Stimulated activated CD4-positive, alpha-beta T cell treated with anti-CD3 and anti-CD28 coated beads, Interleukin-2, amount 100 ng/mL, for 4 hours (primary cell): ENCODE measurements around the gene TTC23.

Experiments
- DNase-seq: peaks from one replicate; pipeline ENCODE4 v3.0.0-alpha.2; 2020; ENCODE audit warnings: low read depth

The TTC23 gene

DNA sequence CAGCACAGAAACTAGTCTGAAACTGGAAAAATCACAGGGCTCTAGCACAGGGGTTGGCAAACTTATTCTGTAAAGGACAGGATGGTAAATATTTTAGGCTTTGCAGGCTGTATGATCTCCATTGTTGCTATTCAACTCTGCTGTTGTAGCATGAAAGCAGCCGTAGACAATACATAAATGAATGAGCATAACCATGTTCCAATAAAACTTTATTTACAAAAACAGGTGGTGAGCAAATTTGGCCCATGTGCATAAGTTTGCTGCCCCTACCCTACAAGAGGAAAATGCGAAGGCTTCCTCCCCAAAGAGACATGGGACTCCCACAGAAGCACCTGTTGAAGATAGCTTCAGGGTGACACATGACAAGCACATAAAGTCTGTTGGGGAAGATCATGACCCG is 85.3 kb downstream of the TTC23 start:
- DNase-seq: no peak

DNA sequence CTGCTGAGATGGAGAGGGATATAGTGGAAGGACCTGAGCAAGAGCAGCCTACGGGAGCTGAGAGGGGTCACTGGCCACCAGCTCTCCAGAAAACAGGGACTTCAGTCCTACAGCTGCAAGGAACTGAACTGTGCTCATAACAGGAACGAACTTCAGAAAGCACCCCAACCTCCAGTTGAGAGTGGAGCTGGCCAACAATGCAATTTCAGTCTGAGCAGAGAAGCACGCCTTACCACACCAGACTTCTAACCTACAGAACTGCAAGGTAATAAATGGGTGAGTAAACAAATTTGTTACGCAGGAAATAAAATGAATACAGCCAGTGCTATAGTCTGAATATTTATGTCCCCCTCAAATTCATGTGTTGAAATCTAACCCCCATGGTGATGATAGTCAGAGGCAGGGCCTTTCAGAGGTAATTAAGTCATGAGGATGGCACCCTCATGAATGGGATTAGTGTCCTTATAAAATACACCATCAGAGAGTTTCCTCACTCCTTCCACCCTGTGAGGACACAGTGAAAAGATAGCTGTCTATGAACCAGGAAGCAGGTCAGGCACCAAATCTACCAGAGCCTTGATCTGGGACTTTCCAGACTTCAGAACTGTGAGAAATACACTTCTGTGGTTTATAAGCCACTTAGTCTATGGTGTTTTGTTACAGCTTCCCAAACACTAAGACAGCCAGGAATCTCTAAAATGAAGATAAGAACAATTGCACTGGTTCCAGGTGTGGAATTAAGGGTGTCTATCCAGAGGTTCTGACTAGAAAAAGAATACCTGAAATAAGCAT is 85.9 kb downstream of the TTC23 start:
- no peak for DNase-seq

DNA sequence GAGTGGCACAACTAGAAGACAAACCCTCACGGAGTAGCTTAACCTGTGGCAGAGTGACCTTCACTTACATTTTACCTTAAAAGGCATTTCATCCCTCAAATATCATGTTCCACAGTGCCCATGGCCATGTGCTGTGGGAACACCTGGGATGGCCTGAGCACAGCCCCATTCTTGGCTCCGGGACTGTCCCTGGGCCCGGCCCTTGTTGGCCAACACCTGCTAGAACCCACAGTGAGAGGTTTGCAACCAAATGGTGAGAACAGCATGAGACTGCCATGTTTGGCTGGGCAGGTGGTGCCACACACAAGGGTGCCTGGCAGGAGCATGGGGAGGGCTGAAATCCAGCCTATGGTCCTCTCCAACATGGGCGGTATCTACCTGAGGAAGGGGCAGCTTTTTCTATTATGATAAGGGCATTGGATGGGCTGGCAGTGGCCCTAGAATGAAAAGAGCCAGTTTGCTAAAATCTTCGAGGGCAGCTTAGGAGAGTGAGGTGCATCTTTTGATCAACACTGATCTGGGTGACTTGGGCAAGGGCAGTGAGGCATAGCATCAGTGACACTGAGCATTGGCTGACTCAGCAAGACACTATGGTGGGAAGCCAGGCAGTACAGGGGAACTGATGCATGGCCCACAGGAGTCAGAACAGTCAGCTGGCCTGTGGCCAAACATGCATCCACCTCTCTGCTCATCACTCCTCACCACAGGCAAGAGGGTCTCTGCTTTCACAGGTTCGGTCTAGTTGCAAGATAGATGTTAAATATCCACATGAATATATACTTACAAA is 90.6 kb downstream of the TTC23 start:
- no peak for DNase-seq

DNA sequence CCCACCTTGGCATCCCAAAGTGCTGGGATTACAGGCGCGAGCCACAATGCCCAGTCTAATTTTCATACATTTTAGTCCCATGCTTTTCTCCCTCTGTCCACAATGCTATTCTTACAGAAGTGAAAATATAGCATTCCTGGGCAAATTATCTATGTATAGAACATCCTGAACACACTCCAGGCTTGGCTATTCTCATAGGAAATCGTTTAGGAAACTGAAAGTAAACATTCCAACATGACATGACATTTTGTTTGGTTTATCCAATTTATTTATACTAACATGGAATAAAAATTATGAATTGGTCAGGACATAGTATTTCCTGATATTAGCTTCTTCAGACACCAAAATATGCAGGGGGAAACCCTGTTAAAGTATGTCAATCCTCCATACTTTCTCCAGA is 91.9 kb downstream of the TTC23 start:
- DNase-seq: no peak

DNA sequence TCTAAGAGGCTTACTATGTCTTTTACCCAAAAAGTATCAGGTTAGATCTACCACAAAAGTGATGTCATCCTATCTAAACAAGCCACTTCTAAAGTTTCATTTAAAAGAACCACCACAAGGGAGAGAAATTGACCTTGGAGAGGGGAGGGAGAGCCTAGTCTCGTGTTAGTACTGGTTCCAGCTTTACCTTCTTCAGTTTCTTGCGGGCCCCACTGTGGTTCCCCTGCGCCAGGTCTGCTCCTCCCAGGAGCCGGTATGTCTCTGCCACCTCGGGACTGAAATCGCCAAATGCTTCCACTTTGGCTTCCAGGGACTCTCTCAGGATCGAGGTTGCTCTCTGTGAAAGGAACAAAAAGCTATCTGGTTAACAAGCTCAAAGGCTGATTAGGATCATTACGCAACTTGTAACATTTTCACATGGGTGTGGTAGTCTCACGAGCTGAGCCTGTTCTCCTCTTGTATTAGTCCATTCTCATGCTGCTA is 93.4 kb downstream of the TTC23 start:
- DNase-seq: no peak

DNA sequence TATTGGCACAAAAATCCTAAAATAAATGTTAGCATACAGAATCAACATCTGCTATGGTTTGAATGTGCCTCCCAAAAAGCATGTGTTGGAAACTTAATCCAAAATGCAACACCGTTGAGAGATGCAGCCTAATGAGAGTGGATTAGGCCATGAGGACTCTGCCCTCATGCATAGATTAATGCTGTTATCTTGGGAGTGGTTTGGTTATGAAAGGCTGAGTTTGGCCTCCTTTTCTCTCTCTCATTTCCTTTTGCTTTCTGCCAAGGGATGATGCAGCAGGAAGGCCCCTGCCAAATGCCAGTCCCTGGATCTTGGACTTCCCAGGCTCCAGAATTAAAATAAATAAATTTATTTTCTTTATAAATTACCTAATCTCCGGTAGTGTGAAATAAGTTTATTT is 95.1 kb downstream of the TTC23 start:
- DNase-seq: no peak

DNA sequence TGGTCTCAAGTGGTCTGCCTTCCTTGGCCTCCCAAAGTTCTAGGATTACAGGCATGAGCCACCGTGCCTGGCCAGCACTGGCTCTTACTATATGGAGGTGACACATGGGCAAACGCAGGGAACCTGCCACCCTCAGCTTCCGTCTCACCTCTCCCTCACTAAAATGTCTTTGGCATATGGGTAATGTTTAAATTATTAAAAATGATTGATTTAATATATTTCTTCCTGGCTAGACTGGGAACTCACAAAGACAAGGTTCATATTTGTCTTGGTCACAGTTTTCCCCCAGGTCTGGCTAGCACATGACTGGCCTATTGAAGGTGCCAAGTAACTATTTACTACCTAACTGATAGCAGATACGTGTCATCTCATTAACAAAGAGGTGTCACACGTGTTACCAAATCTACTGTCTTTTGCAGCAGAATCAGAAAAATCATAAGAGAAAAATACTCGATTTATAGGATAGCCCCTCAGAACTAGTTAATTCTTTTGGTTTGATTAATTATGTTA is 96.3 kb downstream of the TTC23 start:
- no peak for DNase-seq

DNA sequence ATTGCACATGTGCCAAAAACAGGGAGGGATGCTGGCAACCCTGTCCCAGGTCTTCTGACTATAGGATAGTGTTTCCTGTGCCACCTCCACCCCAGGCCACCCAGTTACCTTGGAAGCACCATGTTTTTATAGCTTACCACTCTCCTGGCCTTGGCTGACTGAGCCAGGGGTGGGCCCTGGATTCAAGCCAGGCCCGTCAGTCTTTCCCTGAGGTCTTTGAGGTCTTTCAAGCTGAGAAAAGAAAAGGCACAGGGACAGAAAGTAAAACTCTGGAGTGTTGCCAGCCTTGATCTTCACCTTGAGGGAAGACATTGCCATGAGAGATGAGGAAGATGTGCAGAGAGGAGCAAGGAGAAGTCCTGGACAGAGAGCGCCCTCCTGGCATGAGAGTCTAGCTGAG is 98.2 kb downstream of the TTC23 start:
- DNase-seq: no peak

DNA sequence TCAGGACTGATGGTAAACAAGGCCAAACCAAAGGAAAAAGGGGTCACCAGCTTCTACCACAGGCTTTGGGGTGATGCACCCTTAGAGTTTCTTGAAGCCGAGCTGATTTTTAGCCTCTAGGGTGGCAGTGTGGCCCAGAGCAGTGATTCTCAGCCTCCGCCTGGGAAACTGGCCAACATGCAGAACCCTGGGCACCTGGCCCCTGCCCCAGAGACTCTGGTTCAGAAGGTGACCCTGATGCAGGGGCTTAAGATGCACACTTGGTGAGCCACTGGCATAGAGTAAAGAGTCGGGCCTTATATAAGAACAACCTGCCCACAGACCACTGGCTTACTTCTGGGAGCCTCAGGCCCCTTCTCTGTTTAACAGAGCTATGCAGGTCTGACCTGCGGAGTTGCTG is 100.0 kb downstream of the TTC23 start:
- DNase-seq: no peak

DNA sequence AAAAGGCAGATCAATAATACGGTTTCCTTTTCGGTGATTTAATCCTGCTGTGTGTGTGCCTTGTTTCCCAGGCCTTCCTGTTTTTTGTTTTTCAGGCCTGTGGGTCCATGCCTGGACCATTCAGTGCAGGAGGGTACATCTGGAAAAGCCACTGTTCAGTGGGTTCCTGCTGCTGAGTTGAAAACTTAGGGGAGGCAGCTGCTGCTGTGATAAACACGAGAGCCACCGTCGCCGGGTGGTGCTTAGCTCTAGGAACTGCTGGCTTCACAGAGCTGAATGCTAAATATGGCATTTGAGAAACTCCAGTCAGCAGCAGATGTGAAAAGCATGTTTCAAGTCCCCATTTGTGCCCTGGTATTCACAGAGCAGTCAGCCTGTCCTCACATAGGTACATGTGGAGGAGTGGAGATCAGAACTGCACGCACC is 100.5 kb downstream of the TTC23 start:
- DNase-seq: no peak

DNA sequence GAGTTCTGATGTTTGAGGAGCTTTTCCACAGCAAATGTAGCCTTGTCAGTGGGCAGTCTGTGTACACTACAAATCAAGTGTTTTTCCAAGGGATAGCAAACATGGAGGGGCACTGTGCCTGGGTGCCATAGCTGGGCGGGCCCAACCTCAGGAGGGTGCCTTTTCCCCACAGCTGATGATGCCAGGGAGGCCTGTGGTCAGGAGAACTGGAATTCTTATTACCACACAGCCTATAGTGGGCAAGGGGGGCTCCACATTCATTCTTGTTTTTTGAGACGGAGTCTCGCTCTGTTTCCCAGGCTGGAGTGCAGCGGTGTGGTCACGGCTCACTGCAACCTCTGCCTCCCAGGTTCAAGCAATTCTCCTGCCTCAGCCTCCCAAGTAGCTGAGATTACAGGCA is 102.7 kb downstream of the TTC23 start:
- DNase-seq: no peak

DNA sequence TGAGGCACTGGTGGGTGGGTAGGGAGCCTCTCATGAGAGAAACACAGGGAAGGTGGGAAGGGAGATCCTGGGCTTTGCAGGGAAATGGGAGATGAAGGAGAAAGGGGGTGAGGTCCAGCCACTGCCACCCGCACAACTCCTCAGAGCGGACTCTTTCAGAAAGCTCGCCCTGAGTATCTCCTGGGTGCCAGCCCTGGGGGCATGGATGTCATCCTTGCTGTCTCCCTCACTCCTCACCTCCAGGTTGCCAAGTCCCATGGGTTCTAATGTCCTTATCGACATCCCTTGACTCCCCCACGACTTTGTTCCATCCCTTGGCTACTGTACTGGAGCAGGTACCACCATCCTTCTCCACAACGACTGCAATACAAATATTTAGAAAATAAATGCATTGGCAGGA is 103.6 kb downstream of the TTC23 start:
- DNase-seq: no peak

DNA sequence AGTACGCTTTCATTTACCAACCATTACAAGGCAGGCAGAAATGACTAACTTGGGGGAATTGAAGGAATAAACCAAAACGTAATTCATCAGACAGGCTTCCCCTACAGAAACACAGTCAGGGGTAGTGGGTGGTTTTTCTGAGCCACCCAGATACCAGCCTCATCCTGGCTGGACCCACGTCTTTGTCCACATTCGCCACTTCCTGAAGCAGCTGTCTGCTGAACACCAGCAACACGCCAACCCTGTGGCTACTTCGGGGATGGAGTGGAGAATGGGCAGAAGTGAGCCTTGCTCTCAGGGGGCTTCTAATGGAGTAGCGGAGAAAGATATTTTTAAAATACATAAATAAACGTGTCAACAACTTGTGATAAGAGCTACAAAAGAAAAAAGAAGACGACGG is 104.4 kb downstream of the TTC23 start:
- no peak for DNase-seq

DNA sequence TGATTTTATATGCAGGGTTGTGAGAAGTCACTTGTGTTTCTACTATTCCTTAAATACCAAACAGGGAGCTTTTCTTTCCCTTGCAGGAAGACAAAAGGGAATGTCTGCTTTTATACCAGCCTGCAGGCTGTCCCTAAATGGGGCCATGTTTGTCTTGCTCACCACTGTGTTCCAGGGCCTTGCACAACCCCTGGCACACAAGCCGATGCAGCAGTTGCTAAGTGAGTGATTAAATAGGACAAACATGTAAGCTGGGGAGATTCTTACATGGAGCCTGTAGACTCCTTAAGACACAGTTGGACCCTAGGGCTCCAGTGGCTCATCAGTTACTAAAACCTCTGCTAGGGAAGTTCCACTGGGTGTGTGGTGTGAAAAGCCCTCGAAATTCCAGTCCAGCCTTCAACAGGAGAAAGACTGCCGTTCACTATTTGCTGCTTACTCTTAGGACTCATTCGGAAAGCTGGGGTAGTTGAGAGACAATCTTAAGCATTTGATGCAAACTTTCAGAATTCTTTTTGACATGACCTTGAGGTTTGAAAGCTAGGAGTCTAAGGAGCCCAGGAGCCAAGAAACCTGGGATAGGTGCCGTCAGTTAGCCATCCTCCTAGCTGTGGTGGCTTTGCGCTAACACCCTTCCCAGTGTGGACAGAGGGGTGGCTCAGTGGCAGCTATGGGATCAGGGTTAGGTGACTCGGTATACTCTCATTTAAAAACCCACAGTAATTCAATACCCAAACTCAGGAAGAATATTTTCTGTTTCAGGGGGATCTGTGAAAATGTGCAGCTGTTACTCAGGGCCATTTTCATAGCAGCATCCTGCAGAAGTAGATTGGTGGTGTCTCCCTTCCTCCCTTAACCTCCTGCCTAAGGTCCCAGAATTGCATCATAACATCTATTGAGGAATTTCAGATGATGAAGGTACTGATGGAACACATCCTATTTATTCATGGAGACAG is 105.4 kb downstream of the TTC23 start:
- no peak for DNase-seq

DNA sequence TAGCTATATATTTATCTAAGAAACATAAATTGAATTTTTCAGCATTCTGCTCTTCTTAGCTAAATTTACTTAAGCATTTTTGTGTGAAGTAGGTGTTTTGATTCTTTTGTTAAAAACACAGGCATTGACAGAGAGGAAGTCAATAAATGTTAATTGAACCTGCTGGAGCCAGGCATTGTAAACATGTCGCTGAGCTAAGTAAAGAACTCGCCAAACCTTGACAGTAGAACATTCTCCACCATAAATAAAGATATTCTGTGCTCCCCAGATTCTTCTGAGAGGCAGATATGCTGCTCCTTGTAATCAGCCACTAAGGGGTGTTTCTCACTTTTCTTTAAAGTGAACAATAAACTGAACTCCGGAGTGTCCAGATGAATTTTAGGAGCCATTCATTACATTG is 106.1 kb downstream of the TTC23 start:
- DNase-seq: no peak

DNA sequence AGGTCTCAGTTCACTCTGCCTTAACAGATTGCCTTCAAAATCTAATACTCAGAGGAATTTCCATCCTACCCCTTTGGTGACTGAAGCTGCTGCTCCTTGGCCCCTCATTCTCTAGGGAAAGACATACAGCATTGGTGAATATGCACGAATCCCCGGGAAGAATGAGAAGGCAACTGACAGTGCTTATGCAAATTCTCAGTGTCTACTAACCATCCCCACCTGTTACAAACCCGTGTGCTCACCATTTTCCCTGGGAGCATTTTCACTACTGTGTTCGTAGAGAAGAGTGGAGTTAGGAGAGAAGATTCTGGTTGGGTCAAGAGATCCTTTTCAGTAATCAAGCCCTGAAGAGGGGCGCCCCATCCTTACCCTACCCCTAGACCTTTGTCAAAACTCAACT is 106.8 kb downstream of the TTC23 start:
- DNase-seq: no peak

DNA sequence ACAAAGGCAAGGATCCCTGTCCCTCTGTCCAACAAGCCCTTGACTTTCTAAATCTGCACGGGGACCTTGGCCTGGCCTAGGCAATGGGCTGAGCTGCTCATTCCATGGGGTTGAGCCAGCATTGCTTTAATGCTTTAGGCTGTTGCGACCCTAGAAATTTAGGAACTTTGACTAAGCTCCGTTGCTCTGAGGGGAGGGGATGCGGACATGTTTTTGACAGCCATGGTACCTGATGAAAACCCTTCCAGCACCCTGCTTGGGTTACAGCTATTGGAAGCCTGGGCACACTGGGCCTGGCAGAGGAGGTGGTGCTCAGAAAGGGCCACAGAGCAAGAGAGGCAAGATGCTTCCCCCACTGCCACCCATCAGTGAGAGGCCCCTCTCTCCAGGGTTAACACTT is 107.4 kb downstream of the TTC23 start:
- no peak for DNase-seq

DNA sequence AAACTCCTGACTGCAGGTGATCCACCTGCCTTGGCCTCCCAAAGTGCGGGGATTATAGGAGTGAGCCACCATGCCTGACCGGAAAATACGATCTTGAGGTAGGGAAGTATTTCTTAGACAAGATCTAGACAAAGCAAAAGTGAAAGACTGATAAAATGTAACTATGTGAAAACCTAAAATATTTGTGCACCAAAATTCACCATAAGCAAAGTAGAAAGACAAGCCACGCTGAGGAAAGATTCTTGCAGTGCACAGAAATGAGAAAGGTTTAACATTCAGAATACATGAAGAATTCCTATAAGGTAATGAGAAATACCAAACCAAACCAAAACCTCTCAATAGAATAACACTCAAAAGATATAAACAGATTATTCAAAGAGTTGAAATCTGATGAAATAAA is 108.8 kb downstream of the TTC23 start:
- DNase-seq: no peak

DNA sequence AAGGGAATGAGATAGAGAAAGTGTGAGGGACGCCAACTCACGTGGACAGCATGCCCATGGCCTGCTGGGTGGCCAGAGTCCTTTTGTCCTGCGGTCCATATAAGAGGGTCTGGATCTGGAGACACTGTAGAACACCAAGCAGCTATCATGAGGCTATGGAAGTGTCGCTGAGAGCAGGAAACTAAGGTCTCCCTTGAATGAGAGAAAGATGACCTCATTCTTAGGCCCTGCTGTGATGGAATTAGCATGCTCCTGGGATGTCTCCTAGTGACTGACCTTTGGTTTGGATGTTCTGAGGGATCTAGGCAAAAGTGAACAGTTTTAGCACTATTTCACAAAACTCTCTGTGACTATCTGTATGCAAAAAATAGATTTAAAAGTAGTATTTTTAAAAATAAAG is 110.1 kb downstream of the TTC23 start:
- DNase-seq: no peak

DNA sequence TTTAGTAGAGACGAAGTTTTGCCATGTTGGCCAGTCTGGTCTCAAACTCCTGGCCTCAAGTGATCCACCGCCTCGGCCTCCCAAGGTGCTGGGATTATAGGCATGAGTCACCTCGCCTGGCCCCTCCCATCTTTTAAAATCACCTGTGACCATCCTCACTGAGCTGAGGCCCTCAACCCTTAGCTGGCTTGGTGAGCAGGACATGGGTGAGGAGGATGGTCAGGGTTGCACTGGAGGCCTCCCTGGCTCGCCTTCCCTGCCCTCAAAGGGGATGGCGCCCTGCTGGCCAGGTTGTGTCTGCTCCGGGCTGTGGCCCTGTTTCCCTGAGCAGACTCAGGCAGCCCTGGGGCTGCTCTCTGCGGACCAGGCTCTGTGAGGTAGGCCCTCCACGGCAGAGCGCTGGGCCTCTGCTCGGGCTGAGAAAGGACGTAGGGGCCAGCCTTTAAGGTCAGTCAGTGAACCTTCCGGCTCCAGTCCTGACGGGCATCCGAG is 110.8 kb downstream of the TTC23 start:
- DNase-seq: no peak

DNA sequence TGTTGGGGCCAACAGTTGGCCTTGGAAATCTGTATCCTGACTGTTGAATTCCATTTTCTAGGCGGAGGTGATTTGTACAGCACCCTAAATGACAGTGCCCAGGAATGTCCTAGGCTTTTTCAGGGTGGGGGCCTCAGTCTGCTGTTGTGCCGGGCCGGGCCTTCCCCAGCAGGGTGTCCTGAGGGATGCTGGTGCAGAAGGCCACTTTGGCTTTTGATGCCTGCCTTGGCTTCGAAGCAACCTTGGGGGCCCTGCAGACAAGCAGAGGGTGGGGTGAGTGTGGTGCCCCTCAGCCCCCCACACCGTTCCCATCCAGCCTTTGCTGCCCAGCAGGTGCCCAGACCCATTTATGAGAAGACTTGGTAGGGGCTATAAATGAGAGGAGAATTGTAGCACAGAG is 111.5 kb downstream of the TTC23 start:
- DNase-seq: no peak

DNA sequence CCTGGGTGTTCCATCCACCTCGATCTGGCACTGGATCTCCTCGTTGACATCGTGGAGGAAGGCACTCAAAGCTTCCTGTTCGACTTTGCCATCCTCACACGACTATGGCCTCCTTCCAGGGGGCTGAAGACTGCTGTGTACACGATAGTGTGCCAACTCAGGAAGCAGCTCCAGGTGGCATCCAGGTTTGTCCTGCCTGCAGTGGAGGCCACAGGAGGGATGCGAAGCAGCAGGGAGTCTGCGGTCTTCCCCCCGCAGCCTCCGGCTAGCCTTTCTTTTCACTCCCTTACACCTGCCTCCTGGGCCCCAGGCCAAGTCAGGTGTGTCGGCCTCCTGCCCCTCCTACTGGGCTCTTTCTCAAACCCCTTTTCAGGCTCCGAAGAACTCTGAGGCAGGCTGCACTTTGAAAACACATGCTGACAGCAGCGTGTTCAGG is 112.3 kb downstream of the TTC23 start:
- no peak for DNase-seq
